ENCODE data around the gene E2F1. TPM values are rescaled to one million over a fixed set of nuclear protein-coding genes. Genes with fewer than 3 reads are reported as not detected.

The E2F1 gene
- total RNA-seq, 1 experiment from 2014 or later: 44.2 TPM

DNA sequence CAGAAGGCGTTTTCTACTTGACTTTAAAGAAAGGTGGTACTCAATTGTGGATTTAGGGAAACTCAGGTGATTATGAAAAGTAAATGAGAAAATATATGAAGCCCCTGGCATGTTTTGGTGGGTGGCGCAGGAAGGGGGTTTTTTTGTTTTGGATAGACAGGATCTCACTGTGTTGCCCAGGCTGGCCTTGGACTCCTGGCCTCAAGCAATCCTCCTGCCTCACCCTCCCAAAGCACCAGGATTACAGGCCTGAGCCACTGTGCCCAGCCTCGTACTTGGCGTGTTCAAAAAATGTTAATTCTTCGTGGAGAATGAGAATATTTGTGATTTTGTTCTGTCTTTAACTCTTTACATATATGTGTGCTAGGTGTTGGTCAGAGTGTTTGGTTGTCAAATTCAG, 56.2 kb downstream of the E2F1 start:
- ChIA-PET POLR2A (no interaction called here), CTCF (no interaction called here)
- H3K4me1 Mint-ChIP-seq: no peaks in the 10 kb centered on the region
- H3K4me3 Mint-ChIP-seq: no peak overlapping the region
- DNase-seq (ENCODE audit: low spot score) (no peak), ATAC-seq (no peak)
- no peaks in the 10 kb centered on the region for H3K27me3 Mint-ChIP-seq (ENCODE audit: low read depth)
- peaks cover 31% of the 10 kb centered on the region for H3K36me3 Mint-ChIP-seq
- H3K9me3 Mint-ChIP-seq: no peaks in the 10 kb centered on the region
- no peak overlapping the region for H3K27ac Mint-ChIP-seq
- TF ChIP-seq, protein P1, sequence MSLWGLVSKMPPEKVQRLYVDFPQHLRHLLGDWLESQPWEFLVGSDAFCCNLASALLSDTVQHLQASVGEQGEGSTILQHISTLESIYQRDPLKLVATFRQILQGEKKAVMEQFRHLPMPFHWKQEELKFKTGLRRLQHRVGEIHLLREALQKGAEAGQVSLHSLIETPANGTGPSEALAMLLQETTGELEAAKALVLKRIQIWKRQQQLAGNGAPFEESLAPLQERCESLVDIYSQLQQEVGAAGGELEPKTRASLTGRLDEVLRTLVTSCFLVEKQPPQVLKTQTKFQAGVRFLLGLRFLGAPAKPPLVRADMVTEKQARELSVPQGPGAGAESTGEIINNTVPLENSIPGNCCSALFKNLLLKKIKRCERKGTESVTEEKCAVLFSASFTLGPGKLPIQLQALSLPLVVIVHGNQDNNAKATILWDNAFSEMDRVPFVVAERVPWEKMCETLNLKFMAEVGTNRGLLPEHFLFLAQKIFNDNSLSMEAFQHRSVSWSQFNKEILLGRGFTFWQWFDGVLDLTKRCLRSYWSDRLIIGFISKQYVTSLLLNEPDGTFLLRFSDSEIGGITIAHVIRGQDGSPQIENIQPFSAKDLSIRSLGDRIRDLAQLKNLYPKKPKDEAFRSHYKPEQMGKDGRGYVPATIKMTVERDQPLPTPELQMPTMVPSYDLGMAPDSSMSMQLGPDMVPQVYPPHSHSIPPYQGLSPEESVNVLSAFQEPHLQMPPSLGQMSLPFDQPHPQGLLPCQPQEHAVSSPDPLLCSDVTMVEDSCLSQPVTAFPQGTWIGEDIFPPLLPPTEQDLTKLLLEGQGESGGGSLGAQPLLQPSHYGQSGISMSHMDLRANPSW (CRISPR knock-in tag; conservative IDR thresholded peaks at IDR 0.05; ENCODE audit: low read depth): no peak
- TF ChIP-seq, protein P2, sequence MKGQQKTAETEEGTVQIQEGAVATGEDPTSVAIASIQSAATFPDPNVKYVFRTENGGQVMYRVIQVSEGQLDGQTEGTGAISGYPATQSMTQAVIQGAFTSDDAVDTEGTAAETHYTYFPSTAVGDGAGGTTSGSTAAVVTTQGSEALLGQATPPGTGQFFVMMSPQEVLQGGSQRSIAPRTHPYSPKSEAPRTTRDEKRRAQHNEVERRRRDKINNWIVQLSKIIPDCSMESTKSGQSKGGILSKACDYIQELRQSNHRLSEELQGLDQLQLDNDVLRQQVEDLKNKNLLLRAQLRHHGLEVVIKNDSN (CRISPR knock-in tag; IDR thresholded peaks at IDR 0.05): no peak
- TF ChIP-seq HMGA2 (CRISPR knock-in tag; IDR thresholded peaks at IDR 0.05) (no peak), TEAD4 (CRISPR knock-in tag; IDR thresholded peaks at IDR 0.05) (no peak), JUN (CRISPR knock-in tag; IDR thresholded peaks at IDR 0.05) (no peak), ZBTB21 (CRISPR knock-in tag; IDR thresholded peaks at IDR 0.05; ENCODE audit: borderline replicate concordance) (no peak), IRF2 (CRISPR knock-in tag; IDR thresholded peaks at IDR 0.05; ENCODE audit: borderline replicate concordance, low read depth) (no peak)
- TF ChIP-seq, protein P3, sequence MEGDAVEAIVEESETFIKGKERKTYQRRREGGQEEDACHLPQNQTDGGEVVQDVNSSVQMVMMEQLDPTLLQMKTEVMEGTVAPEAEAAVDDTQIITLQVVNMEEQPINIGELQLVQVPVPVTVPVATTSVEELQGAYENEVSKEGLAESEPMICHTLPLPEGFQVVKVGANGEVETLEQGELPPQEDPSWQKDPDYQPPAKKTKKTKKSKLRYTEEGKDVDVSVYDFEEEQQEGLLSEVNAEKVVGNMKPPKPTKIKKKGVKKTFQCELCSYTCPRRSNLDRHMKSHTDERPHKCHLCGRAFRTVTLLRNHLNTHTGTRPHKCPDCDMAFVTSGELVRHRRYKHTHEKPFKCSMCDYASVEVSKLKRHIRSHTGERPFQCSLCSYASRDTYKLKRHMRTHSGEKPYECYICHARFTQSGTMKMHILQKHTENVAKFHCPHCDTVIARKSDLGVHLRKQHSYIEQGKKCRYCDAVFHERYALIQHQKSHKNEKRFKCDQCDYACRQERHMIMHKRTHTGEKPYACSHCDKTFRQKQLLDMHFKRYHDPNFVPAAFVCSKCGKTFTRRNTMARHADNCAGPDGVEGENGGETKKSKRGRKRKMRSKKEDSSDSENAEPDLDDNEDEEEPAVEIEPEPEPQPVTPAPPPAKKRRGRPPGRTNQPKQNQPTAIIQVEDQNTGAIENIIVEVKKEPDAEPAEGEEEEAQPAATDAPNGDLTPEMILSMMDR (IDR thresholded peaks at IDR 0.05): no peak
- TF ChIP-seq, protein P4, sequence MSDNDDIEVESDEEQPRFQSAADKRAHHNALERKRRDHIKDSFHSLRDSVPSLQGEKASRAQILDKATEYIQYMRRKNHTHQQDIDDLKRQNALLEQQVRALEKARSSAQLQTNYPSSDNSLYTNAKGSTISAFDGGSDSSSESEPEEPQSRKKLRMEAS (CRISPR knock-in tag; IDR thresholded peaks at IDR 0.05): no peak

DNA sequence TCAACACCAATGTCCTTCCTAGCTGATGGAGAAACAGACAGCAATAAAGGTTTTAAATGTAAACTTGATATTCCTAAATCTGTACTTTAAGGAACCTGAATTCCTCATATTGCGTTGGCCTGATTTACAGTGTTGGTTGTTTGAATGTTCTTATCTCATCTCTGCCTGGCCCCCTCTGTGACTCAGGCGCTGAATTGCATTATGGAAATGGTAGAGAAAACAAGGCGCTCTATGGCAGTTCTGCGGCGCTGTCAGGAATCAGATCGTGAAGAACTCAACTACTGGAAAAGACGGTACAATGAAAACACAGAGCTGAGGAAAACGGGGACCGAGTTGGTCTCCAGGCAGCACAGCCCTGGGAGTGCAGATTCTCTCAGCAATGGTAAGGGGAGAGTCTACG, 56.7 kb downstream of the E2F1 start:
- Mint-ChIP-seq H3K4me1 (no peaks in the 10 kb centered on the region), H3K4me3 (no peak overlapping the region), H3K9me3 (no peaks in the 10 kb centered on the region), H3K27me3 (ENCODE audit: low read depth) (no peaks in the 10 kb centered on the region), H3K36me3 (peaks cover 35% of the 10 kb centered on the region), H3K27ac (no peak overlapping the region)
- DNase-seq (ENCODE audit: low spot score): no peak
- CTCF ChIA-PET: no interaction called here
- ATAC-seq: no peak
- no peak for TF ChIP-seq CREM (CRISPR knock-in tag; IDR thresholded peaks at IDR 0.05)
- no peak for TF ChIP-seq ZNF232 (CRISPR knock-in tag; IDR thresholded peaks at IDR 0.05)
- TF ChIP-seq ZNF138 (CRISPR knock-in tag; conservative IDR thresholded peaks at IDR 0.05): no peak
- TF ChIP-seq NFATC4 (CRISPR knock-in tag; IDR thresholded peaks at IDR 0.05): no peak
- TF ChIP-seq, protein P5, sequence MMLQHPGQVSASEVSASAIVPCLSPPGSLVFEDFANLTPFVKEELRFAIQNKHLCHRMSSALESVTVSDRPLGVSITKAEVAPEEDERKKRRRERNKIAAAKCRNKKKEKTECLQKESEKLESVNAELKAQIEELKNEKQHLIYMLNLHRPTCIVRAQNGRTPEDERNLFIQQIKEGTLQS (CRISPR knock-in tag; conservative IDR thresholded peaks at IDR 0.05): no peak
- TF ChIP-seq, protein P6, sequence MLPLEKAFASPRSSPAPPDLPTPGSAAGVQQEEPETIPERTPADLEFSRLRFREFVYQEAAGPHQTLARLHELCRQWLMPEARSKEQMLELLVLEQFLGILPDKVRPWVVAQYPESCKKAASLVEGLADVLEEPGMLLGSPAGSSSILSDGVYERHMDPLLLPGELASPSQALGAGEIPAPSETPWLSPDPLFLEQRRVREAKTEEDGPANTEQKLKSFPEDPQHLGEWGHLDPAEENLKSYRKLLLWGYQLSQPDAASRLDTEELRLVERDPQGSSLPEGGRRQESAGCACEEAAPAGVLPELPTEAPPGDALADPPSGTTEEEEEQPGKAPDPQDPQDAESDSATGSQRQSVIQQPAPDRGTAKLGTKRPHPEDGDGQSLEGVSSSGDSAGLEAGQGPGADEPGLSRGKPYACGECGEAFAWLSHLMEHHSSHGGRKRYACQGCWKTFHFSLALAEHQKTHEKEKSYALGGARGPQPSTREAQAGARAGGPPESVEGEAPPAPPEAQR (CRISPR knock-in tag; IDR thresholded peaks at IDR 0.05): no peak
- no peak for TF ChIP-seq RORB (CRISPR knock-in tag; IDR thresholded peaks at IDR 0.05)
- no peak for TF ChIP-seq NR3C1 (CRISPR knock-in tag; conservative IDR thresholded peaks at IDR 0.05; ENCODE audit: low read depth)
- TF ChIP-seq, protein P7, sequence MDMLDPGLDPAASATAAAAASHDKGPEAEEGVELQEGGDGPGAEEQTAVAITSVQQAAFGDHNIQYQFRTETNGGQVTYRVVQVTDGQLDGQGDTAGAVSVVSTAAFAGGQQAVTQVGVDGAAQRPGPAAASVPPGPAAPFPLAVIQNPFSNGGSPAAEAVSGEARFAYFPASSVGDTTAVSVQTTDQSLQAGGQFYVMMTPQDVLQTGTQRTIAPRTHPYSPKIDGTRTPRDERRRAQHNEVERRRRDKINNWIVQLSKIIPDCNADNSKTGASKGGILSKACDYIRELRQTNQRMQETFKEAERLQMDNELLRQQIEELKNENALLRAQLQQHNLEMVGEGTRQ (CRISPR knock-in tag; IDR thresholded peaks at IDR 0.05): no peak
- TF ChIP-seq, protein P8, sequence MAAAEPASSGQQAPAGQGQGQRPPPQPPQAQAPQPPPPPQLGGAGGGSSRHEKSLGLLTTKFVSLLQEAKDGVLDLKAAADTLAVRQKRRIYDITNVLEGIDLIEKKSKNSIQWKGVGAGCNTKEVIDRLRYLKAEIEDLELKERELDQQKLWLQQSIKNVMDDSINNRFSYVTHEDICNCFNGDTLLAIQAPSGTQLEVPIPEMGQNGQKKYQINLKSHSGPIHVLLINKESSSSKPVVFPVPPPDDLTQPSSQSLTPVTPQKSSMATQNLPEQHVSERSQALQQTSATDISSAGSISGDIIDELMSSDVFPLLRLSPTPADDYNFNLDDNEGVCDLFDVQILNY (CRISPR knock-in tag; IDR thresholded peaks at IDR 0.05): no peak
- no peak for TF ChIP-seq ETV6 (CRISPR knock-in tag; IDR thresholded peaks at IDR 0.05)
- no peak for TF ChIP-seq EMX1 (CRISPR knock-in tag; IDR thresholded peaks at IDR 0.05)
- no peak for TF ChIP-seq NFYB (CRISPR knock-in tag; conservative IDR thresholded peaks at IDR 0.05; ENCODE audit: low read depth)
- POLR2A ChIA-PET: no interaction called here

All from WTC11 (cell line).